ENCODE results near the gene C20orf144.

GRCh38 chr20:33653900-33654596, 8.1 kb upstream of the C20orf144 start:
- TF ChIP-seq CTCF (IDR thresholded peaks at IDR 0.05), result no peak
- no peak for TF ChIP-seq POLR2A (IDR thresholded peaks at IDR 0.05)
- TF ChIP-seq POLR2AphosphoS5 (IDR thresholded peaks at IDR 0.05), result peak; percentile 75 to 82 (median 76)
- TF ChIP-seq EP300 (IDR thresholded peaks at IDR 0.05; ENCODE audit: low read depth), result no peak

All from transverse colon (tissue), 4 donors.